ENCODE results near the gene SMAP1.

DNA sequence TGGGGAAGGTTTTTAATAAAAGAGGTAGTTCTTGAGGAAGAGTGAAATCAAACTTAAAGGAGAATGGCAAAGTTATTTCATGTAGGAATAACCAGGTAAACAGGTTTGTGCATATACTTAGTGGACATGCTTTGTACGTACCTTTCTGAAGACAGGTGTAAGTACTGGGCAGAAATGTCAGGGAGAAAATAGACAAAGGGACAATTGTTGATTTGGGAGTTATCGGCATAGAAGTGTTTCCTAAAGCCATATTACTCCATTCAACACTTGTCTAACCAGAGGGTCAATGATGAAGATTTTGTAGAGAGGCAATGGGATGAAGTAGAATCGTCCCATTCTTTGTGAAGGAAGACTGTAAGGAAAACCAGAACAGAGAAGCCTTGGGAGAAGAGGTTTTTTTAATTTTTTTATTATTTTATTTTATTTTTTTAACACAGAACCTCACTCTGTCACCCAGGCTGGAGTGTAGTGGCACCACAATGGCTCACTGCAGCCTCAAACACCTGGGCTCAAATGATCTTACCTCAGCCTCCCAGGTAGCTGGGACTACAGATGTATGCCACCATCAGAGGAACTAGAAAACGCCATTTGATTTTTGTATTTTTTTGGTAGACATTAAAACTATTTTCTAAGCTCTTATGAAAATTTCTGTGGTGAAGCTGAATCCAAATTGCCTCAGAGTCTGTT, 18.0 kb downstream of the SMAP1 start:
- TF ChIP-seq CTCF (IDR thresholded peaks at IDR 0.05) (no peak), POLR2A (IDR thresholded peaks at IDR 0.05) (no peak)

Data from adrenal gland (tissue), 5 donors.